Astrocyte (in vitro differentiated cells and primary cell): ENCODE data around the gene DHX35. TPM values are rescaled to one million over a fixed set of nuclear protein-coding genes. Genes with fewer than 3 reads are reported as not detected.

Source experiments
- DNase-seq: peaks from one replicate; pipeline ENCODE4 v3.0.0-alpha.2; 2010; ENCODE audit warnings: low read depth
- FAIRE-seq: peaks from 2 replicates; lab custom pipeline; 2011; peaks lifted over from hg19 to GRCh38; lab: Jason Lieb, UNC
- H2AFZ ChIP-seq: 2 replicates; pipeline ENCODE4 v1.6.0; 2012; ENCODE audit warnings: low read depth, low read length, inconsistent platforms
- H3K27ac ChIP-seq: 2 replicates; pipeline ENCODE4 v1.5.1; 2011; ENCODE audit warnings: low read depth, low read length, inconsistent platforms
- H3K27me3 ChIP-seq: 2 replicates; pipeline ENCODE4 v1.6.0; 2011; ENCODE audit warnings: low read length, inconsistent platforms; ENCODE audit not compliant: insufficient read depth
- H3K36me3 ChIP-seq: 2 replicates; pipeline ENCODE4 v1.5.1; 2011; ENCODE audit warnings: low read length, inconsistent platforms; ENCODE audit not compliant: insufficient read depth
- H3K4me1 ChIP-seq: 2 replicates; pipeline ENCODE4 v1.5.1; 2011; ENCODE audit warnings: low read length, inconsistent platforms; ENCODE audit not compliant: insufficient read depth
- H3K4me2 ChIP-seq: 2 replicates; pipeline ENCODE4 v1.6.0; 2012; ENCODE audit warnings: low read length, inconsistent platforms
- H3K4me3 ChIP-seq: 2 replicates; pipeline ENCODE4 v1.5.1; 2011; ENCODE audit warnings: low read depth, mild to moderate bottlenecking, low read length, inconsistent platforms; ENCODE audit not compliant: insufficient read depth
- H3K79me2 ChIP-seq: 2 replicates; pipeline ENCODE4 v1.6.0; 2012; ENCODE audit warnings: mild to moderate bottlenecking, low read length, inconsistent platforms; ENCODE audit not compliant: insufficient read depth
- H3K9ac ChIP-seq: 2 replicates; pipeline ENCODE4 v1.6.0; 2012; ENCODE audit warnings: mild to moderate bottlenecking, low read length, inconsistent platforms
- H3K9me3 ChIP-seq: 2 replicates; pipeline ENCODE4 v1.5.1; 2012; ENCODE audit warnings: low read depth, mild to moderate bottlenecking, low read length, inconsistent platforms; ENCODE audit not compliant: insufficient read depth
- H4K20me1 ChIP-seq: 2 replicates; pipeline ENCODE4 v1.6.0; 2012; ENCODE audit warnings: low read length, inconsistent platforms; ENCODE audit not compliant: insufficient read depth
- H3K27ac Mint-ChIP-seq: one replicate; pipeline ENCODE4 v1.8.0; 2021; ENCODE audit warnings: mild to moderate bottlenecking, mixed read lengths; ENCODE audit not compliant: unreplicated experiment
- H3K27me3 Mint-ChIP-seq: one replicate; pipeline ENCODE4 v1.8.0; 2021; ENCODE audit warnings: low read depth, mixed read lengths; ENCODE audit not compliant: unreplicated experiment
- H3K36me3 Mint-ChIP-seq: one replicate; pipeline ENCODE4 v1.8.0; 2021; ENCODE audit warnings: low read depth, mixed read lengths; ENCODE audit not compliant: unreplicated experiment
- H3K4me1 Mint-ChIP-seq: one replicate; pipeline ENCODE4 v1.8.0; 2021; ENCODE audit warnings: low read depth, mixed read lengths; ENCODE audit not compliant: unreplicated experiment
- H3K4me3 Mint-ChIP-seq: one replicate; pipeline ENCODE4 v1.8.0; 2021; ENCODE audit warnings: mild to moderate bottlenecking, moderate library complexity, mixed read lengths; ENCODE audit not compliant: unreplicated experiment
- H3K9me3 Mint-ChIP-seq: one replicate; pipeline ENCODE4 v1.8.0; 2021; ENCODE audit warnings: mild to moderate bottlenecking, mixed read lengths; ENCODE audit not compliant: unreplicated experiment
- CTCF ChIP-seq: IDR thresholded peaks from 2 replicates; pipeline ENCODE4 v1.5.1; 2011; ENCODE audit warnings: low read depth, mild to moderate bottlenecking, inconsistent platforms, low read length, moderate library complexity; ENCODE audit not compliant: insufficient read depth
- EZH2 ChIP-seq: IDR thresholded peaks from 2 replicates; pipeline ENCODE4 v1.6.1; 2012; ENCODE audit warnings: mild to moderate bottlenecking, low read length, inconsistent platforms; ENCODE audit not compliant: insufficient read depth
- total RNA-seq: library from RNA; stranded (reverse); gene quantifications from 2 replicates; pipeline ENCODE4 v1.2.1, GENCODE V29; 2021

The DHX35 gene
- total RNA-seq, 1 donor from 2014 or later, result 7.8 TPM

- no peak overlapping the region for H3K9ac ChIP-seq
- no peak overlapping the region for H2AFZ ChIP-seq
- no peak overlapping the region for H3K27ac Mint-ChIP-seq
- H3K27ac ChIP-seq, result no peak overlapping the region
- no peaks in the 10 kb centered on the region for H3K27me3 Mint-ChIP-seq
- H3K9me3 ChIP-seq, result peaks cover 3% of the 10 kb centered on the region
- no peak overlapping the region for H3K4me2 ChIP-seq
- no peak for FAIRE-seq
- DNase-seq, result no peak
- no peaks in the 10 kb centered on the region for H4K20me1 ChIP-seq
- H3K4me1 Mint-ChIP-seq, result peaks cover 3% of the 10 kb centered on the region
- no peaks in the 10 kb centered on the region for H3K27me3 ChIP-seq
- peaks cover 28% of the 10 kb centered on the region for H3K36me3 Mint-ChIP-seq
- H3K9me3 Mint-ChIP-seq, result no peaks in the 10 kb centered on the region
- H3K36me3 ChIP-seq, result peaks cover 32% of the 10 kb centered on the region
- H3K4me1 ChIP-seq, result no peaks in the 10 kb centered on the region
- no peak overlapping the region for H3K4me3 Mint-ChIP-seq
- no peaks in the 10 kb centered on the region for H3K79me2 ChIP-seq
- TF ChIP-seq CTCF, result no peak
- no peak for TF ChIP-seq EZH2
- no peak overlapping the region for H3K4me3 ChIP-seq
Observed at GRCh38 chr20:39019027-39019426, 56.9 kb downstream of the DHX35 start.

GRCh38 chr20:39019805-39020325, 57.7 kb downstream of the DHX35 start:
- no peak for TF ChIP-seq EZH2
- no peak for TF ChIP-seq CTCF
- no peak overlapping the region for H3K27ac Mint-ChIP-seq
- Histone ChIP-seq H3K9ac (no peak overlapping the region), H3K4me3 (no peak overlapping the region), H3K4me1 (no peaks in the 10 kb centered on the region), H2AFZ (no peak overlapping the region), H3K36me3 (peaks cover 38% of the 10 kb centered on the region), H3K27me3 (no peaks in the 10 kb centered on the region), H4K20me1 (no peaks in the 10 kb centered on the region), H3K79me2 (no peaks in the 10 kb centered on the region), H3K4me2 (no peak overlapping the region), H3K9me3 (peaks cover 3% of the 10 kb centered on the region), H3K27ac (no peak overlapping the region)
- no peak overlapping the region for H3K4me3 Mint-ChIP-seq
- H3K4me1 Mint-ChIP-seq, result peaks cover 3% of the 10 kb centered on the region
- DNase-seq (no peak), FAIRE-seq (no peak)
- H3K9me3 Mint-ChIP-seq, result no peaks in the 10 kb centered on the region
- H3K27me3 Mint-ChIP-seq, result no peaks in the 10 kb centered on the region
- peaks cover 24% of the 10 kb centered on the region for H3K36me3 Mint-ChIP-seq

- Histone ChIP-seq H3K4me2 (no peak overlapping the region), H3K36me3 (peaks cover 46% of the 10 kb centered on the region), H2AFZ (no peak overlapping the region), H3K79me2 (no peaks in the 10 kb centered on the region), H3K27ac (no peak overlapping the region), H4K20me1 (peaks cover 3% of the 10 kb centered on the region), H3K4me1 (no peaks in the 10 kb centered on the region), H3K9me3 (no peaks in the 10 kb centered on the region), H3K4me3 (no peak overlapping the region), H3K27me3 (no peaks in the 10 kb centered on the region), H3K9ac (no peak overlapping the region)
- Mint-ChIP-seq H3K4me3 (no peak overlapping the region), H3K27me3 (no peaks in the 10 kb centered on the region), H3K27ac (no peak overlapping the region), H3K9me3 (no peaks in the 10 kb centered on the region), H3K36me3 (peaks cover 15% of the 10 kb centered on the region), H3K4me1 (no peaks in the 10 kb centered on the region)
- DNase-seq (no peak), FAIRE-seq (no peak)
- TF ChIP-seq CTCF, result no peak
- no peak for TF ChIP-seq EZH2
Observed at GRCh38 chr20:39021748-39022147, 59.6 kb downstream of the DHX35 start.
